ENCODE data around the gene CREBL2.

Gene CREBL2

DNA sequence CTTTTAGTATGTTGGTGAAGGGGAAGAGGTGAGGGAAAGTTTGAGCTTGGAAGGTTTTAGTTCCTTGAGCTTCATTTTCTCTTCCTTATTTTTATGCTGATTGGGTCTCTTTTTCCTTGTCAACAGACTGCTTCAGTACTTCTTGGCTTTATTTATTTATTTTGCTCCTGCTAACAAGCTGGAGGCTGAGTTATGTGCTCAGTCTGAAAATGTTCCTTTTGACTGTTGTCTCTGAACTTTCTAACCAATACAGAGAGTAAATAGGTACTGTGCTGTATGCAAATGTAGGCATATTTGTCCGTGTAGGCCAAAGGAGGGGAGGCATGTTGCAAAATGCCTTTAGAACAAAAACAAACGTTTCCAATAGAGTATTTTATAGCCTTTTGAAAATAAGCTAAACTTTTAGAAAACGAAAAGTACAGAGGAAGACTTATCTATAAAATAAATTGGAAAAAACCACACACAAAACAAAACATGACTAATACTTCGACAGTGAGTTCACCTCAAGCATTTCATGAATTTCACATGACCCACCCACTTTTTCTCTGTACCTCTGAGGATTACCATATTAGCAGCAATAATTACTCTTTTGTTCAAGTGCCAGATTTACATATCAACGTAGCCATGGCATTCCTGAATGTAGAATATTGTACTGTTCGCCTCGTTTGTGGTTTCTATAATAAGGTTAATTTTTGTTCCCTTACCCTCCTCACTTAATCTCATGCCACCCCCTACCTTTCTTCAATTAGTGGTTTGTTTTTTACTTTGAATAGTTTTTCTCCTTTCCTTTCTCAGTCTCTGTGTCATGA is 4.7 kb upstream of the CREBL2 start:
- no peaks in the 10 kb centered on the region for H3K79me2 ChIP-seq
- no peak overlapping the region for H2AFZ ChIP-seq
- no peaks in the 10 kb centered on the region for H3K36me3 ChIP-seq (ENCODE audit: control insufficient read depth, insufficient read depth, low read length)
- no peaks in the 10 kb centered on the region for H3K4me1 ChIP-seq
- H3K4me2 ChIP-seq (ENCODE audit: low read length), result no peak overlapping the region
- H3K27me3 ChIP-seq (ENCODE audit: control insufficient read depth, insufficient read depth, low read length), result no peaks in the 10 kb centered on the region
- H3K9me3 ChIP-seq (ENCODE audit: control insufficient read depth, low read length), result no peaks in the 10 kb centered on the region
- H3K27ac ChIP-seq, result no peak overlapping the region
- TF ChIP-seq, protein P1, sequence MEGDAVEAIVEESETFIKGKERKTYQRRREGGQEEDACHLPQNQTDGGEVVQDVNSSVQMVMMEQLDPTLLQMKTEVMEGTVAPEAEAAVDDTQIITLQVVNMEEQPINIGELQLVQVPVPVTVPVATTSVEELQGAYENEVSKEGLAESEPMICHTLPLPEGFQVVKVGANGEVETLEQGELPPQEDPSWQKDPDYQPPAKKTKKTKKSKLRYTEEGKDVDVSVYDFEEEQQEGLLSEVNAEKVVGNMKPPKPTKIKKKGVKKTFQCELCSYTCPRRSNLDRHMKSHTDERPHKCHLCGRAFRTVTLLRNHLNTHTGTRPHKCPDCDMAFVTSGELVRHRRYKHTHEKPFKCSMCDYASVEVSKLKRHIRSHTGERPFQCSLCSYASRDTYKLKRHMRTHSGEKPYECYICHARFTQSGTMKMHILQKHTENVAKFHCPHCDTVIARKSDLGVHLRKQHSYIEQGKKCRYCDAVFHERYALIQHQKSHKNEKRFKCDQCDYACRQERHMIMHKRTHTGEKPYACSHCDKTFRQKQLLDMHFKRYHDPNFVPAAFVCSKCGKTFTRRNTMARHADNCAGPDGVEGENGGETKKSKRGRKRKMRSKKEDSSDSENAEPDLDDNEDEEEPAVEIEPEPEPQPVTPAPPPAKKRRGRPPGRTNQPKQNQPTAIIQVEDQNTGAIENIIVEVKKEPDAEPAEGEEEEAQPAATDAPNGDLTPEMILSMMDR (IDR thresholded peaks at IDR 0.05), result no peak
- no peak overlapping the region for H3K9ac ChIP-seq
- H3K4me3 ChIP-seq (ENCODE audit: low read depth, low read length), result no peak overlapping the region

DNA sequence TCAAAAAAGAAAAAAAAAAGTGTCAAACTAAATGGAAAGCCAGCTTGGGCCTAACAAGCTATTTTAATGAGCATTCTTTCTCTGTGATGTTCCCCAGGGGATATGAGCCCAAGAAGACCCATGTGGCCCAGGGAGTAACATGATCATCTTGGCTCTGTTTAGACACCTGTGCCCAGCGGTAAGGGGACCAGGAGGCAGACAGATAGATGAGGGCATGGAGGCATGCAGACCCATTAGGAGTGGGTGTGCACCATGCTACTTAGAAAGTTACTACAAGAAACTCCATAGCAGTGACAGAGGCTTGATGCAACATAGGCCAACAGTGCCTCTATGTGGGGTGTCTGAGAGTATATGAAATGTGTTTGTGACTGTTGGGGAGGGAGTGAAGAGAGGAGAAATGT is 3.1 kb upstream of the CREBL2 start:
- TF ChIP-seq, protein P1 (IDR thresholded peaks at IDR 0.05), result no peak
- Histone ChIP-seq H3K27ac (no peak overlapping the region), H3K4me3 (ENCODE audit: low read depth, low read length) (no peak overlapping the region), H3K79me2 (peaks cover 10% of the 10 kb centered on the region), H3K4me2 (ENCODE audit: low read length) (no peak overlapping the region), H3K36me3 (ENCODE audit: control insufficient read depth, insufficient read depth, low read length) (no peaks in the 10 kb centered on the region), H3K9ac (no peak overlapping the region), H3K9me3 (ENCODE audit: control insufficient read depth, low read length) (no peaks in the 10 kb centered on the region), H3K4me1 (no peaks in the 10 kb centered on the region), H2AFZ (no peak overlapping the region), H3K27me3 (ENCODE audit: control insufficient read depth, insufficient read depth, low read length) (no peaks in the 10 kb centered on the region)

DNA sequence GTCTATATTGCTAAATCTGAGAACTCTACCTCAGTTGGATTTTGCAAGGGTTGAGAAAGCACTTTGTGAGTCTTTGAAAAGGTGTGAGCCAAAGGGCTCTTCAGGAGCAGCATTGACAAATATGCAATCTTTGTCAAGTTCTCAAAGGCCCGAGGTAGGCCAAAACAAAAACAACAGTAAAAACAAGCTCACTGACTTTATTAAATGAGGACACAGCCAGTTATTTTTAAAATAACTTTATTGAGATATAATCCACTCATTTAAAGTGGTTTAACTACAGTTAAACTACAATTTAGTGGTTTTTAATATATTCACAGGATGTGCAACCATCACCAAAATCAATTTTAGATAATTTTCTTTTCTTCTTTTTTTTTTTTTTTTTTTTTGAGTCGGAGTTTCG is 2.0 kb upstream of the CREBL2 start:
- Histone ChIP-seq H3K9me3 (ENCODE audit: control insufficient read depth, low read length) (no peaks in the 10 kb centered on the region), H3K4me1 (no peaks in the 10 kb centered on the region), H3K79me2 (peaks cover 13% of the 10 kb centered on the region), H2AFZ (no peak overlapping the region), H3K4me2 (ENCODE audit: low read length) (no peak overlapping the region), H3K27ac (no peak overlapping the region), H3K36me3 (ENCODE audit: control insufficient read depth, insufficient read depth, low read length) (no peaks in the 10 kb centered on the region), H3K9ac (no peak overlapping the region), H3K4me3 (ENCODE audit: low read depth, low read length) (no peak overlapping the region), H3K27me3 (ENCODE audit: control insufficient read depth, insufficient read depth, low read length) (no peaks in the 10 kb centered on the region)
- TF ChIP-seq, protein P1 (IDR thresholded peaks at IDR 0.05), result no peak

DNA sequence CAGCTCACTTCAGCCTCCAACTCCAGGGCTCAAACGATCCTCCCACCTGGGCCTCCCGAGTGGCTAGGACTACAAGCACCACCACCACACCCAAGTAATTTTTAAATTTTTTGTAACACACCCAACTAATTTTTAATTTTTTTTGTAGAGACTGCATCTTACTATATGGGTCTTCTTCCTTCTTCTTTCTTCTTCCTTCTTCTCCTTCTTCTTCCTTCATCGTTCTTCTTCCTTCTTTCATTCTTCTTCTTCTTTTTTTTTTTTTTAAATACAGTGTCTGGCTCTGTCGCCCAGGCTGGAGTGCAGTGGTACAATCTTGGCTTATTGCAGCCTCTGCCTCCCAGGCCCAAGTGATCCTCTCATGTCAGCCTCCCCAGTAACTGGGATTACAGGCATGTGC is 965 bp upstream of the CREBL2 start:
- H3K36me3 ChIP-seq (ENCODE audit: control insufficient read depth, insufficient read depth, low read length), result no peaks in the 10 kb centered on the region
- no peaks in the 10 kb centered on the region for H3K4me1 ChIP-seq
- no peaks in the 10 kb centered on the region for H3K27me3 ChIP-seq (ENCODE audit: control insufficient read depth, insufficient read depth, low read length)
- peak overlapping the region; percentile 92 for H3K4me3 ChIP-seq (ENCODE audit: low read depth, low read length)
- H3K4me2 ChIP-seq (ENCODE audit: low read length), result peak overlapping the region; percentile 83
- no peak overlapping the region for H3K9ac ChIP-seq
- peaks cover 18% of the 10 kb centered on the region for H3K79me2 ChIP-seq
- no peaks in the 10 kb centered on the region for H3K9me3 ChIP-seq (ENCODE audit: control insufficient read depth, low read length)
- TF ChIP-seq, protein P1 (IDR thresholded peaks at IDR 0.05), result no peak
- peak overlapping the region; percentile 94 for H2AFZ ChIP-seq
- H3K27ac ChIP-seq, result peak overlapping the region; percentile 97

DNA sequence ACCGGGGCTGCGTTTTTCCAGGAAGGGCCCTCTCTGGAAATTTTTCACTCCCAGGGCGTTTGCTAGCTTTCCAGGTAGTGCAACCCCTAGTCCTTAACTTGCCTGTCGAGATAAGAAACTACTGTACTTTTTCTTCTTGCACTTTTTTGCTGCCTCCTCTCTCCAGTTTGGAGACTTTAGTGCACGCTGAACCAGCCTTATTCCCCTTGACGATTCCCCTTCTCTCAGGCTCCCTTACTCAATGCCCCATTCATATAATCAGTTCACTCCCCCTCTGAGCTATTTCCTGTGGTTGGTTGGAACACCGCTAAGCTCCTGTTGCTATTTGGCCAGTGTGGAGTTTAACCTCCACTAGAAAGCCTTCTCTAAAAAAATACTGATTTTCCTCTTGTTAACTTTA is 682 bp downstream of the CREBL2 start:
- Histone ChIP-seq H3K4me1 (no peaks in the 10 kb centered on the region), H3K4me3 (ENCODE audit: low read depth, low read length) (peak overlapping the region; percentile 92)

More for the DNA sequence above, 682 bp downstream of the CREBL2 start:
- Histone ChIP-seq H3K9me3 (ENCODE audit: control insufficient read depth, low read length) (no peaks in the 10 kb centered on the region), H3K9ac (peak overlapping the region; percentile 89), H3K36me3 (ENCODE audit: control insufficient read depth, insufficient read depth, low read length) (no peaks in the 10 kb centered on the region), H2AFZ (peak overlapping the region; percentile 94), H3K79me2 (peaks cover 24% of the 10 kb centered on the region), H3K27me3 (ENCODE audit: control insufficient read depth, insufficient read depth, low read length) (no peaks in the 10 kb centered on the region), H3K4me2 (ENCODE audit: low read length) (peak overlapping the region; percentile 83), H3K27ac (peak overlapping the region; percentile 97)
- TF ChIP-seq, protein P1 (IDR thresholded peaks at IDR 0.05), result no peak
